GM12878 (cell line): ENCODE data around the gene ING4.

ENCODE experiments used
- CHD2 ChIP-seq: IDR thresholded peaks from 2 replicates; pipeline ENCODE4 v1.6.1; 2011; ENCODE audit warnings: low read depth, low read length, improper control_type of control experiment, borderline replicate concordance
- CREB1 ChIP-seq: IDR thresholded peaks from 2 replicates; pipeline ENCODE4 v1.6.1; 2012; ENCODE audit warnings: low read depth, mild to moderate bottlenecking, inconsistent platforms
- EP300 ChIP-seq, 2 experiments: fragments of 150-350 bp in 1 of 2; IDR thresholded peaks; 2 replicates each; pipeline ENCODE4 v1.6.1; 2011 to 2012; ENCODE audit warnings: low read depth in 2 of 2, low read length in 2 of 2, borderline replicate concordance in 1 of 2, improper control_type of control experiment in 1 of 2, inconsistent platforms in 1 of 2; ENCODE audit not compliant: control insufficient read depth in 1 of 2
- EZH2 ChIP-seq: IDR thresholded peaks from 2 replicates; pipeline ENCODE4 v1.6.1; 2012; ENCODE audit warnings: low read depth, mild to moderate bottlenecking, control low read depth, inconsistent platforms, low read length, borderline replicate concordance; ENCODE audit not compliant: control insufficient read depth
- GABPA ChIP-seq: IDR thresholded peaks from 2 replicates; pipeline ENCODE4 v1.6.1; 2014; ENCODE audit warnings: antibody characterized with exemption, low read depth, mild to moderate bottlenecking, inconsistent platforms
- NFIC ChIP-seq: IDR thresholded peaks from 2 replicates; pipeline ENCODE4 v1.6.1; 2012; ENCODE audit warnings: low read depth, mild to moderate bottlenecking, inconsistent platforms, low read length, moderate library complexity
- NRF1 ChIP-seq: conservative IDR thresholded peaks from 2 replicates; pipeline ENCODE4 v1.6.1; 2011; ENCODE audit warnings: mild to moderate bottlenecking, low read depth, low read length, improper control_type of control experiment
- POLR2A ChIP-seq: IDR thresholded peaks from 2 replicates; pipeline ENCODE4 v1.6.1; 2011; ENCODE audit warnings: low read depth, mild to moderate bottlenecking, low read length
- POLR2AphosphoS5 ChIP-seq: IDR thresholded peaks from 2 replicates; pipeline ENCODE4 v1.6.1; 2011; ENCODE audit warnings: mild to moderate bottlenecking, low read length, inconsistent platforms
- TF ChIP-seq, protein P1 (sequence below), 3 experiments: IDR thresholded peaks in 2 of 3; conservative IDR thresholded peaks in 1 of 3; 2 replicates each; pipeline ENCODE4 v1.5.1; 2011; ENCODE audit warnings: low read depth in 3 of 3, low read length in 3 of 3, mild to moderate bottlenecking in 3 of 3, control low read depth in 2 of 3, moderate library complexity in 2 of 3, inconsistent platforms in 1 of 3, mixed read lengths in 1 of 3; ENCODE audit not compliant: control insufficient read depth in 2 of 3, insufficient read depth in 1 of 3; ENCODE audit errors: extremely low read depth in 1 of 3

DNA sequence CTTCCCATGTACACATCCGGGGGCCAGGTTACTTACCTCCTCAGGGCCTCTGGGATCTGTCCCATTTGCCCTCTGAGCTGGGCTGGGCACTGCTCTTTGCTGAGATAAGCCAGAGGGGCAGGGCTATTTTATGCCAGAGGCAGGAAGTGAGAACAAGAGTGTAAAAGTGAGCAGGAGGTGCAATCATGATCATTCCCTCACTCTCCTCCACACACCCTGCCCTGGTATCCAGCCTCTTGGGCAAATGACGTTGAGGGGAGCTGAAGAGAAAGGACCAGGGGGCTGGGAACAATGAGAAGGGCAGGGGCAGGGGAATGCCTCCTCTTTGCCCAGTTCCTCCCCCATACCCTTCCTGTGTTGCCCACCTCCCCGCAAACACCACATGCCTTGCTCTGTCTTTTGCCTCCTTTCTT, 31.4 kb downstream of the ING4 start:
- TF ChIP-seq NRF1 (no peak), GABPA (no peak), POLR2A (peak; percentile 57; the same call in 1 of the 2 replicates), CHD2 (0 out of 2 replicates have a peak, but pooled peaks have one; percentile 15), EZH2 (no peak), NFIC (no peak), CREB1 (no peak), EP300 (IDR thresholded peaks at IDR 0.05; ENCODE audit: borderline replicate concordance in 1 of 2, control insufficient read depth in 1 of 2, low read depth in 2 of 2, low read length in 2 of 2) (peak in 1 of 2 experiments; percentile 15; a peak in 1 of 4 replicates), POLR2AphosphoS5 (0 out of 2 replicates have a peak, but pooled peaks have one; percentile 38)
- TF ChIP-seq, protein P1, sequence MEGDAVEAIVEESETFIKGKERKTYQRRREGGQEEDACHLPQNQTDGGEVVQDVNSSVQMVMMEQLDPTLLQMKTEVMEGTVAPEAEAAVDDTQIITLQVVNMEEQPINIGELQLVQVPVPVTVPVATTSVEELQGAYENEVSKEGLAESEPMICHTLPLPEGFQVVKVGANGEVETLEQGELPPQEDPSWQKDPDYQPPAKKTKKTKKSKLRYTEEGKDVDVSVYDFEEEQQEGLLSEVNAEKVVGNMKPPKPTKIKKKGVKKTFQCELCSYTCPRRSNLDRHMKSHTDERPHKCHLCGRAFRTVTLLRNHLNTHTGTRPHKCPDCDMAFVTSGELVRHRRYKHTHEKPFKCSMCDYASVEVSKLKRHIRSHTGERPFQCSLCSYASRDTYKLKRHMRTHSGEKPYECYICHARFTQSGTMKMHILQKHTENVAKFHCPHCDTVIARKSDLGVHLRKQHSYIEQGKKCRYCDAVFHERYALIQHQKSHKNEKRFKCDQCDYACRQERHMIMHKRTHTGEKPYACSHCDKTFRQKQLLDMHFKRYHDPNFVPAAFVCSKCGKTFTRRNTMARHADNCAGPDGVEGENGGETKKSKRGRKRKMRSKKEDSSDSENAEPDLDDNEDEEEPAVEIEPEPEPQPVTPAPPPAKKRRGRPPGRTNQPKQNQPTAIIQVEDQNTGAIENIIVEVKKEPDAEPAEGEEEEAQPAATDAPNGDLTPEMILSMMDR (IDR thresholded peaks at IDR 0.05 in 2 of 3, conservative IDR thresholded peaks at IDR 0.05 in 1 of 3; ENCODE audit: control insufficient read depth in 2 of 3, extremely low read depth in 1 of 3, insufficient read depth in 1 of 3, low read depth in 3 of 3, low read length in 3 of 3) = no peak
